ENCODE results near the gene PHF12.
A peak's percentile ranks its signal among the peaks of the same experiment; 100 is the strongest.

PHF12 gene

DNA sequence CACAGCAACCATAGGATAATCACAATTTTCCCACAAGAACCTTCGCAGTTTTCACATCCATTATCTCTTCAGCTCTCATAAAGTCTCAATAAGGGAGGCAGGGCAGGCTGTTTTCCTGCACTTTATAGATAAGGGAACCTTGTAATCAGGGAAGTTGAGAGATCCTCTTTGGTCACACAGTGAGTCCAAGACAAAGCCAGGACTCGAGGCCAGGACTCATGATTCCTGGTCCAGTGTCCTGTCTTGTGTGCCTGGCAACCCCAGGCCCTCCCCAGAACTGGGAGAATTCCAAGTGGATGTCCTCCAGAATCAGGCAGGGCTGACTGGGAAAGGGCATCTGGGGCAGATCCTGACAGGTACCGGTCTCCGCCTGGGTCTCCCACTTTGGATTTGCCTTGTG is 23.1 kb upstream of the PHF12 start:
- no peak for DNase-seq

DNA sequence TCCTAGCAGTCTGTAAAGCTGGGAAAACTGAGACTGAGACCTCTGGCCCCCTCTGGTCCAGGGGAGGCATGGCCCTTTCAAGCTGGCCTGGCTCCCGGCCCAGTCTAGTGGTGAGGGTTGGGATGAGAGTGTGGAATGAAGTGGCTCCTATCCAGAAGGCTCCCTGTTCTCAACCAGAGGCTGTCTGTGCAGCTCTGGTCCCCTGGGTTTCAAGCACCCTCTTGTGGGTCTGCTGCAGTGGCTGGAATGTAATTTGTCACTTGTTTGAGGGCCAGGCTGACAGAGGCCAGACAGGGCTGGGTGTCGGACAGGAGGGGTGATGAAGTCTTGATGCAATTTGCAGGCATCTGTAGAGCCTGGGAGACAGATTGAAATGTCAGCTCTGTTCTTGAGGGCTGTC is 22.1 kb upstream of the PHF12 start:
- DNase-seq = peak; percentile 95

DNA sequence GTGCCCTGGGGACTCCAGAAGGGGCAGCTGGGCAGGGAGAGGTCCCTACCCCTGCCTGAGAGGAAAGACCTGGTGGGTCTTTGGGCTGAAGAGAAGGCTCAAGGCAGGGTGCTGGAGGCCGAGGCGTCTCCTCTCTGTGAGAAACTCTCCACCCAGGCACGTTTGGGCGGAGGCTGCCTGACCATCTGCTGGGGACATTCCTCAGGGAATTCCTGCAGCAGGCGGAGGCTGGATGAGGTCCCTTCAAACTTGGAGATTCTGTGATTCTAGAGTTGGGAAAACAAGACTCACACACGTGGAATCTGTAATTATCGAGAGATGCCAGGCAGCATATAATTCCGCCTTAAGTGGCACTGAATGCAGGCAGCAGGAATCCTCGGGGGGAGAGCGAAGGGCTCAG is 21.1 kb upstream of the PHF12 start:
- DNase-seq = peak; percentile 95

DNA sequence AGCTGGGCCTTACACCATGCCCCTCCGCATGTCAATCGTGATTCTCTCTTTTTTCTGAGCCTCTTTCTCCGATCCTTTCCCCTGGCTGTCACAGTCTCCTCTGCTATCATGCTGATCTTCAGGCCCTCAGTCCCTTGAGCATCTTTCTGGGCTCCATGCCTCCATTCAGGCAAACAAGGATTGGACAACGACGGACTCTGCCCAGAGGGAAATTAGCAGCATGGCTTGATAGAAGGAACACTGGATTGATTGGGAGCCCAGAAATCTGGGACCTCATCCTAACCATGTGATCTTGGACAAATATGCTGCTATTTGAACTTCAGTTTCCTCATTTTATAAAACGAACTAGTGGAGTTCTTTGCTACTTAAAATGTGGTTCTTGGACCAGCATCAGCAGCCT is 19.6 kb upstream of the PHF12 start:
- DNase-seq = no peak

DNA sequence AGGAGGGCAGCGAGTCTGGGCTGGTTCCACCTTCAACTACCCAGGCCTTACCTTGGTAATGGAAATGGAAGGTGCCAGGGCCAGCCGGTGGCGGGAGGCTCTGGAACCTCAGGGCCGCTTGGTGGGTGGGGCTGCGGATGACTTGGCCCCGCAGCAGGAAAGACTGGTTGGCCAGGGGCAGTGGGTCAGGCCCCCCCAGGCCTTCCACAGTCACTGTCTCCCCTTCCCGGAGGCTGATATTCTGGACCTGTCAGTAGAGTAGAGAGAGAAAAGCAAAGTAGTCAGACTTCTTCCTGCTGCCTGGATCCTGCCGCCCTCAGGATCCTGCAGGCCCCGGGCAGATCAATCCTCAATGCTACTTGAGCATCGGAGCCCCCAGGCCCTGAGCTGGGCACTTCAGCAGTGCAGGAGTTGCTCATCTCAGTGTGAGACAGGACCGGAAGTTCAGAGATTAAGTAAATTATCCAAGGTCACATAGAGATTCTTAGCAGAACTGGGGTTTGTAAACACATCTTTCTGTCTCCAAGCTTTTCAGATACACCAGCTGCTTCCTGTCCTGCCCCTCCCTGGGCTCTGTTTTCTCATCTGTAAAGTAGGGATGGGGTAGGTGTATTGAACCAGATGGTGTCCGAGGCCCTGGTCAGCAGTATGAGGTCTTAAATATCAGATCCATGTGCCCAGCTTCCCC is 18.5 kb upstream of the PHF12 start:
- DNase-seq = no peak

DNA sequence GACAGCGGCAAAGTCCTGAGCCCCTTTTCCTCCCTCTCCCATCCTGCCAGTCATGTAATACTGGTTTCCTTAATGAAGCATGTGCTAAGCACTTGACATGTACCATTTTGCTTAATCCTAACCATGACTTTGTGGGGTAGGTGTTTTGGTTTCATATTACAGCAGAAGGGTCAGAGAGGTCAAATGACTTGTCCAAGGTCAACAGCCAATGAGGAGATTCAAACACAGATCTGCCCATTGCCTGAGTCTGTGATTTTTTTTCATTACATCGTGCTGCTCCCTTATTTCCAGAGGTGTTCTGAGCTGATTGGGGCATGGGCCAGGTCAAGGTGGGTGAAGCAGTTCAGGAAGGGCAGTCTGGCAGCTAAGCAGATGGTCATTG is 17.6 kb upstream of the PHF12 start:
- no peak for DNase-seq

DNA sequence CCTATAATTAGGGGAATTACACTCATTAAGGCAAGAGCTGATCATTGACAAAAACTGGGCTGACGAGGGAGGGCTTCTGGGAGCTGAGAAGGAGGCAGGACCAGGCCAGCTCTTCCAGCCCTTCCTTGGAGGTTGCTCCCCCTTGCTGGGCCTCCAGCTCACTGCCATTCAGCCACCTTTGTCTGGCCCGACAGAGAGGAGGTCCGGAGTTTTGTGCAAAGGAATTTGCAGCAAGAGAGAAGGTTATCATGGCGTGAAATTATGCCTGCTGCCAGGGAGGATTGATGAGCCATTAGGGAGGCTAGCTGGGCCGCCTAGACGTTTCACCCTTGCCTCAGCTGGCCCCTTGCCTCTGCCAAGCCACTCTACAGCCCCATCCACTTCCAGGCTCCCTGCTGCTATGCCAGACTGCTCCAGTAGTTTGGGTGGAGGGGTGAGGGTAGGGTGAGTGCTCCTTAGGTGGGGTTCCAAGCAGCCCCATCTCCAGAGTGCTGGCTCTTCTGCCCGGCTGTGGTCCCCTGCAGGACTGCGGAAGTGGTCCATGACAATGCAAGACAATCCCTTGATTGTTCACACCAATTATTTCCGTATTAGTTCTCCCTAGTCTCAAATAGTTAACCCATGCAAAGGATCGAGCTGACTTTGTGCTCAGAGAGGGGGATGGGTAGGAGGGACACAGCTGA is 17.1 kb upstream of the PHF12 start:
- DNase-seq = no peak

DNA sequence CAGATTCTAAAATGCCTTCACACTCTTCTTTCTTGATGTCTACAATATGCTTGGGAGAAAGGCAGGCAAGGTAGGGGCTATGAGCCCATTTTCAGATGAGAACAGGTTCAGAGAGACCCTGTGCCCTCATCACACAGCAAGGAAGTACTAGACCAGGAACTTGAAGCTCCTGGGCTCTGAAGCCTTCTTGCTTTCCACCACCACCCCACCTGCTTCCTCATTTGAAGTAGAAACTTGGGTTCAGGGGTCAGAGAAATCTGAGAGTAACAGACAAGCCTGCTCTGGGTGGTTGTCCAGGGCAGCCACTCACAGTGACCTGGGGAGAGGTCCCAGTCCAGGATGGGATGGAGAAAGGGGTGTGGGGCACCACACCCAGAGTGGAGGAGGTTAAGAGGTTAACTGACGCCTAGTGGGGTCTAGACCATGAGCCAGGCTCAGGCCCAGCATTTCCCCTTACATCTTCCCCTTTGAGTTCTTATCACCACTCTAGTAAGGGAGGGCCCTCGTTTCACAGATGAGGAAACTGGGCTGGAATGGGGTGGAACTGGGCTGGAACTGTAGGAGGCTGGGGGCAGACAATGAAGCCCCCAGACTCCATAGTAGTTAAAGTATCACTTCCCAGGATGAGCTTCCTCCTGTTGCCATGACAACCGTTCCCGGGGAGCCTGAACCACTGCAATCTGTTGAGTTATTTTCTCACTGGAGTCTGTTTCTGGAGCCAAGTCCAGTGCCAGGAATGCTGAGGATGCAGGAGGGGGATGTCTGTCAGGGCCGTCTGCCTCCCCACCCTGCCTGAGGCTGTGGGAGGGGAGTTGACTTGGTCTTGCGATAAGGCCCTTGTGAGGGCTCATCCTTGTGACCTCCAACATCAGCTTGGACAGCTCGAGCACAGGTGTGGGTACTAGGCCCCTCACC is 16.2 kb upstream of the PHF12 start:
- no peak for DNase-seq

DNA sequence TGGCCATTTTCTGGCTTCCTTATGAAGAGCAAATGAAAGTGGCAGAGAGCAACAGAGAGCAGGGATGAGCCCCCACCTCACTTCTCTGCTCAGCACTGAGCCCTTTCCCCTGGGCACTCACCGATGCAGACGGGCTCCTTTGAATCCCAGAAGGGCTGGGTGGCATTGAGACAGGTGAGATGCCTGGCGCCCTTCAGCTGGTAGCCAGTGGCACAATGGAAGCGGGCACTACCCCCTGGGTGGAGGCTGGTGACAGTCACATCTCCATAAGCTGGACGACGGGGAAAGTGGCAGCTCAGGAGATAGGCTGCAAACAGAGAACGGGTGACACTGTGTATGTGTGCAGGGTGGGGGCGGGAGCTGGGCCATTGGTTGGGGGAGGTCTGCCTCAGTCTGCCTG is 12.5 kb upstream of the PHF12 start:
- no peak for DNase-seq

DNA sequence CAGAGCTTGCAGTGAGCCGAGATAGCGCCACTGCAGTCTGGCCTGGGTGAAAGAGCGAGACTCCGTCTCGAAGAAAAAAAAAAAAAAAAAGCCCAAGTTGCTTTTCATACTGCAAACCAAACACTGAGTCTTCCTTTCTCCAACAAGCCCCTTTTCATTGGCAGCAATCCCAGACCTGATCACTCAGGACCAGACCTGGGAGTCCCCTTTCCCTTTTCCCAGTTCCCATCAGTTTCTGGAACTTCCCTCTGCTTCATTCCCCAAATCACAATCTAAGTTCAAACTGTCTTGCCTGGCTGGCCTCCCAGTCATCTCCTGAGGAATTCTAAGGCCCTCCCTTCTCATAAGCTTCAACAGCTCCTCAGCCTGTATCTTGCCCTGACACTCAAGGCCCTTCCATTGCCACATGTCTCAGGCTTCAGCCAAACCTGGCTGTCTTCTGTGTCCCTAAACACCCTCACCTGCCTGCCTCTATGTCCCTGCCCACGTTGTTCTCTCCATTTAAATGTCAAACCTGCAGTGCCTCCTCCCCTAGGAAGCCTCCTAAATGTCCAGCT is 11.8 kb upstream of the PHF12 start:
- DNase-seq = no peak

DNA sequence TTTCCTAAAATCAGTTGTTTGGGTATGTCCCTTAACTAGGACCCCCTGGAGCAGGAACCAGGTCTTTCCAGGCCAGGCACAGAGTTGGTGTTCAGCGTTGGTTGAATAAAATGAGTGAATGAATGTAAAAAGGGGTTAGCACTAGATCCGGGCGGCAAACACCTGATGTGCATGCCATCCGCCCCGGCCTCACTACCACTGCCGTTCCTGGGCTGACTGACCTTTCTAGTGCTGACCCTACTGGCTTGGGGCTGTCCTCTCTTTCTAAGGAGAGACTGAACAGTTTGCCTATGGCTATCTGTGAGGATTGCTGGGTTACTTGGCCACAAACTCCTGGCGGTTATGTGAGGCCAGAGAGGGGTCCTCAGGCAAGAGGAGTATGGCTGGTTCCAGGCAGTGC is 10.1 kb upstream of the PHF12 start:
- DNase-seq = no peak

DNA sequence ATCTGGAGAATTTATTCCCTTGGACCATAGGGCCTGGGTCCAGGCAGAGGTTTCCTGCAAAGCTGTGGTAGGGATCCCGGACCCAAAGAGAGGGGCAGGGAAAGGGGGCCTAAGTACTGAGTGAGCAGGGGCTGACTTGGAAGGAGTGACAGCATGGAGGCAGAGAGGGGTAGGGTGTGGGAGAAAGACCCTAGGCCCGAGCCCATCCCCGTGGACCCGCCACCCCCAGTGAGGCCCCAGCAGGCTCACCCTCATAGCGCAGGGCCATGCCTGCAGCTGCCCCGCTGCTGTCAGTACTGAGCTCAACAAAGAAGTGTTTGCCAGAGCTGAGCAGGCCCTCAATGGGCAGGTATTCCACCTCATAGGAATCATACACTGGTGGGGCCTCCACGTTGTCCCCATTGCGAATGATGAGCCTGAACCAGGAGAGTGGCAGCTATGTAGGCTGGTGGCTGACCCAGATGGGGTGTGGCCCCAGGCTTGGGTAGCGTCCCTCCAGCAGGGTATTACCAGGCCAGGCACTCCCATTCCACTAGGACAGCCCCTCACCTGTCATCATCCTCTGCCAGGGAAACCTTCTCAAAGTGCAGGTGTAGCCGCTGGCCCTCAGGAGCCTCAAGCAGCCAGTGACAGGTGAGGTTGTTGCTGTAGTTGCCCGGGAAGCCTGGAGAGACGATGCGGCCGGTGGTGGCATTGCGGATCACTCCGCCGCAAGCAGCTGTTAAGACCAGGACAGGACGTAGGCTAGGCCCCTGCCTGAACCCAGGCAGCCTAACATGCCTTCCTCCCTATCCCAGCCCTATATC is 9.1 kb upstream of the PHF12 start:
- DNase-seq = no peak

DNA sequence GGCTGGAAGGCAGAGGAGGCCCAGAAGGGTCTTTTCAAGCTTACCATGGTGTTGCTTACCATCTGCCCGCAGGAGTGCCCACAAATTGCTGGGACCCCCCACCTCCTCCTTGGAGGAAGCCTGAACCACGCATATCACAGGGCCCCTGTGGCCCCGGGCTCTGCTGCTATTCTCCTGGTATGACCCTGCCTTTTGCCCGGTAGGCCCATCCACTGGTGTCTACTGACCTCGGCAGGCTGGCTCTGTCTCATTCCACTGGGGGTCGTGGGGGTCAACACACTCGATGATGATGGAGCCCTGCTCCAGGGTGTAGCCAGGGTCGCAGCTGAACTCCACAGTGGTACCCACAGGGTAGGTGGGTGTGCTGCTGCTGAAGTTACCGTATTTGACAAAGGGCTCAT is 8.2 kb upstream of the PHF12 start:
- no peak for DNase-seq

DNA sequence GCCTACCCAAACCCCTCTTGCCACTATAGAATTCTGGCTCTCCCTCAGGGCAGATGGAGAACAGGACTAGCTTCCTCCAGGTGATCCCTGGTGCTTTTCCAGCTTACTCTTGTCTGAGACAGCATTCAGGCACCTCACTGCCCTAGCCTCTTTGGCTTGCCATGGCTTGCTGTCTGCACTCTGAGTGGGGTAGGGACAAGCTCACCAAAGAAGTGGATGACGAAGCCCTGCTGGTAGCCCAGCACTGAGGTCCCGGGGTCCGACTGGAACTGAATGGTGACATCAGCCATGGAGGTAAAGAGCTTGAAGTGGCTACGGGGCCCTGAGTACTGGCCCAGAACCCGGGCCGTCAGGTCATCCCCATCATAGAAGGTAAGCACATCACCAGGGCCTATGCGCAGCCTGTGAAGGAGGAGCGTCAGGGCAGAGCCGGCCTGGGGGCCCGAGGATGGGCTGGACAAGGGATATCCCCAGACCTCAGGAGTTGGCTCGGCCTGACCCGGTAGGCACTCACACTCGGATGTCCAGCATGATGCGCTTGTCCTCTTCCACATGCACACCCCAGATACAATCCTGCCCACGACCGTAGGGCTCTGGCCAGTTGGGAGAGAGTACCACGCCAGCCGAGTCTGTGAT is 7.6 kb upstream of the PHF12 start:
- DNase-seq = no peak

DNA sequence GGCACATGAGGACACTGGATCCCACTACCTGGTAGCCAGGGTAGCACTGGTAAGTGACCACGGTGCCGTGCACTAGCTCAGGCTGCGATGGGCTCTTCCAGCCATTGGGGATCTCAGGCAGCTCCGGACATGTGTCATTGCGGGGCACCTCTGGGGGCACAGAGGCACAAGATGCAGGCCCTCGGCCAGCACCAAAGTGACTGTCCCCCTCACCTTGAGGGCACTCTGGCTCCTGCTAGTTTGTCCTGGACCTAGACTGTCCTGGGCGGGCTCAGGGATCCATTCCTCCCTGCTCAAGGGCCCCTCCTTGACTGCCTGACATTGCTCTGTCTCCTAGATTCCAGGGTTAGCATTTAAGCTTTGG is 6.7 kb upstream of the PHF12 start:
- DNase-seq = no peak

DNA sequence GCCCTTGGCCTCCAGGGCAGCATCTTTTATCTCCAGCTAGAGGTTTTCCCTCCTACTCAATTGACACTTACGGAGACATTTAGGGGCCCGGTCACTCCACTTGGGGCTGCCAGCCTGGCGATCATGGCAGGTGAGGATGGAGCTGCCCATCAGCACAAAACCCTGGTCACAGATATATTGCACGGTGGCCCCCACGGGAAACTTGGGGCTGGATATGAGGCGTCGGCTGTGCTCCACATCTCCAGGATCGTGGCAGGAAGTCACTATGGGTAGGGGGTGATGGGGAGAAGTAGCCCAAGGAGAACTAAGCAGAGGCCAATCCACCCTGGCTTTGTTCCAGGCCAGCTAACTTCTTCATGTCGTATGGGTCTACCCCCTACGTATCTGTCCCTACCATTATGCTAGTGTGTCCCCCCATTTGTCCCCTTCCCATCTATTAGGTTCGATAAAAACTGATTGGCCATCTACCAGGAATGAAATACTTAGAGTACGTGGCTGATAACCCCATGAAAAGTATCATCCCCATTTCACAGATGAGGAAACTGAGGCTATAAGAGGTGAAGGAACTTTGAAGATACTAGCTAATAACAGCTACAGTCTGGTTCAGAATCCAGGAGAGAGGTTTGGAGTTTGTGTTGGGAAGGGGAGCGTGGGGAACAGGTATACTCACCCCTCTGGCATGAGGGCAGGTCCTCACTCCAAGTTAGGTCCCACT is 6.1 kb upstream of the PHF12 start:
- no peak for DNase-seq

DNA sequence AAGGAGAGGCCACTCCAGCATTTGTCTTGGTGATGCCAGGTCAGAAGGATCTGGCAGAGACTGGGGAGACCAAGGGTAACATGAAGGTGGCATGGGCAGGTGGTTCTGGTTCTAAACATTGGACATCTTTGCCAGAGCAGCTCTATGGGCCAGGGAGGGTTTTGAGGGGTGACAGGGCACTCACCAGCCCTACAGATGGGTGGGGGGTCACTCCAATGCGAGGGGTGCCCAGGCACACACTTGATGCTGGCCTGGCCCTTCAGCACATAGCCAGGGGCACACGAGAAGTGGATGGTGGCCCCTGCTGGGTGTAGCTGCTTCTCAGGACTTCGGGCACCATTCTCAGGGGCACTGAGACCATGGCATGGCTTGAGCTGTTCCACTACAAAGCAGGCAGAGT is 5.5 kb upstream of the PHF12 start:
- DNase-seq = no peak

DNA sequence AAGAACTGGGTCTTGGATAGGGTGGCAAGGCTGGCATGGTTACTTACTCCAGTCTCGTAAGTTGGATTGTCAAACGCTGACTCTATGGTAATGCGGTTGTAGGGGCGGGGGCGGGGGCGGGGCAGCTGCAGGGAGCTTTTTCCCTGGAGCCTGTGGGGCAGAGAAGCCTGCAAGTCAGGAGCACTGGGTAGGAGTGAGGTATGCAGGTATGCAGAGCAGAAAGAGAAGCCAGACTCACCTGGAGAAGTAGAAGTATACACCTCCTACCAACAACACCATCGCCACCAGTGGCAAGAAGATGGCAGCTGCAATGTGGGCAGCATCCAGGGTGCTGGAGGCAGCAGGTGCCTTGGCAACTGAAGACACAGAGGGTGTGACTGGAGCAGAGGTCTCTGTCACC is 4.8 kb upstream of the PHF12 start:
- no peak for DNase-seq

DNA sequence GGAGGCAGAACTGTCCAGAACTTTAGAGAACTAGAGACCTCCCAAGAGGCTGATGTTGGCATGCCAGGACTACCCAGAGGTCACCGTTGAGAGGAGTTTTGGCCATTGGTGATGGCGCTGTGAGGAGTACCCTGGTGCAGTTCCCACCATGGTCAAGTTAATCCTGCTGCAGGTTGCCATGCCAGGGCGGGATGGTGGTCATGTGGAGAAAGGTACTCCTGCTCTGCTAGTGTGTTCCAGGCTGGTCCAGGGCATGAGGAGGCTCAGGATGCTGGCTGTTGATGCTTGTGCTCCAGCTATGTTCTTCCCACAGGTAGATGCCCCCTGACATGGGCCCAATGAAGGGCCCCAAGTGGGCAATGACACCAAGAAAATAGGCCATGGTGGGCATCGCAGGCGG is 4.1 kb upstream of the PHF12 start:
- DNase-seq = no peak

DNA sequence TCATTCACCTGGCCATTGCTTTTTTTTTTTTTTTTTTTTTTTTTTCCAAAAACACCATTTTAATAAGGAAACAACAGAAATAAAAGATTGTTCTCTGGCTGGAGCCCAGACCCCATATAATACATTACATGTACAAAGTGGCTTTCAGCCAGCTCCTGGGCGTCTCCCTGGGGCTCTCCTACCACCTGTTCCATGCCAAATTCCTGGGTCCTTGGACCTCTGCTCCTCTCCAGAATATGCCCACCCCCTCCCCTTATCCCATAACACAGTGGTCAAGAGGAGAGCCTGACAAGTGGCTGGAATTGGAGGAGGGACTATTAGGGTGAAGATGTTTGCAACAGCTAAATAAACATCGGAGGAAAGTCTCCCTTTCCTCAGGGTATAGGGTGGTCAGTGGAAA is 3.6 kb upstream of the PHF12 start:
- no peak for DNase-seq

DNA sequence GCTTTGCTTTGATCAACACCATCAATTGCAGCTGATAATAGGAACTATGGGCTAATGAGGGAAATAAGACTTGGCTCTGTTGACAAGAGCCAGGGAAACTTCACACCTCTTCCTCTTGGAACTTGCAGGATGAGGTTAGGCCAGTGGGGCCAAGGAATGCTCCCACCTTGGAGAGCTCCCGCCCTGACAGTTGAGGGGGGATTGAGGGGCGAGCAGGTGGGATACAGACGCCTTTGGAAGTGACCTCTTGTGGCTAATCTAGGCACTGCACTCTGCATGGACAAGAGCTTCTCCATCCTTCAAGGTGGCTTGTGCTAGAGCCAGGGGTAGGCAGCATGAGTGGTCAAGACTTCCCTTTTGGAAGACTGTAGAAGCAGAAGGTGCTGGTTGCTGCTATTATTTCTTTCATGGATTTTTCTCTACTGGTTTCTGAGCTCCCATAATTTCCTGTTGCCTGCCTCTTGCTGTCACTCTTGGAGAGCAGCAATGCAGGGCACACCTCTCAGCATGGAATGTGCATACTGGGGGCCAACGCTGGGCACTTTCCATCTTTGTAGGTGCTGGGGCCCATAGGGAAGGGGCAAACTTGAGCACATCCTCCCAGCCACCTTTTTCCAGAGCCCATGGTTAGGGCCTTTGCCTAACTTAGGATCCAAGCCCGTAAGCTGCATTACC is 2.3 kb upstream of the PHF12 start:
- peak; percentile 38 for DNase-seq
